Mesenchymal stem cell (in vitro differentiated cells and primary cell): ENCODE results near the gene PLA2G3.
A peak's percentile ranks its signal among the peaks of the same experiment; 100 is the strongest.
"Not testable (repeated sequence)": the region's sequence is repeated elsewhere in the genome, so short reads cannot be mapped to it uniquely, and the experiment has no call there.

Source experiments
- DNase-seq: peaks from one replicate; pipeline ENCODE4 v3.0.0-alpha.2; 2013
- H2AFZ ChIP-seq: one replicate; pipeline ENCODE4 v1.6.1; 2013; ENCODE audit warnings: low read depth, mild to moderate bottlenecking, control low read depth, inconsistent platforms, low read length, moderate library complexity
- H2AK5ac ChIP-seq: 2 replicates; pipeline ENCODE4 v1.6.1; 2013; ENCODE audit warnings: low read length, moderate library complexity, mild to moderate bottlenecking, inconsistent platforms; ENCODE audit not compliant: severe bottlenecking
- H2BK120ac ChIP-seq: one replicate; pipeline ENCODE4 v1.6.1; 2013; ENCODE audit warnings: low read depth, mild to moderate bottlenecking, inconsistent platforms, low read length, moderate library complexity
- H2BK12ac ChIP-seq, 2 experiments: one replicate each; pipeline ENCODE4 v1.6.1; 2013; ENCODE audit warnings: inconsistent platforms in 2 of 2, low read length in 2 of 2, mild to moderate bottlenecking in 2 of 2, moderate library complexity in 2 of 2, control low read depth in 1 of 2
- H2BK15ac ChIP-seq: one replicate; pipeline ENCODE4 v1.6.1; 2013; ENCODE audit warnings: mild to moderate bottlenecking, low read depth, inconsistent platforms; ENCODE audit not compliant: poor library complexity, severe bottlenecking
- H2BK5ac ChIP-seq: 2 replicates; pipeline ENCODE4 v1.6.1; 2013; ENCODE audit warnings: low read depth, mild to moderate bottlenecking, low read length, control low read depth, inconsistent platforms; ENCODE audit not compliant: poor library complexity, severe bottlenecking
- H3K14ac ChIP-seq, 2 experiments: one replicate each; pipeline ENCODE4 v1.6.1; 2013; ENCODE audit warnings: inconsistent platforms in 2 of 2, low read length in 2 of 2, control low read depth in 1 of 2, mild to moderate bottlenecking in 1 of 2, moderate library complexity in 1 of 2
- H3K18ac ChIP-seq, 2 experiments: one replicate each; pipeline ENCODE4 v1.6.1; 2013; ENCODE audit warnings: inconsistent platforms in 2 of 2, low read length in 2 of 2, control low read depth in 1 of 2, low read depth in 1 of 2, mild to moderate bottlenecking in 1 of 2
- H3K23ac ChIP-seq, 2 experiments: one replicate each; pipeline ENCODE4 v1.6.1; 2013; ENCODE audit warnings: inconsistent platforms in 2 of 2, low read length in 2 of 2, mild to moderate bottlenecking in 2 of 2, moderate library complexity in 2 of 2, control low read depth in 1 of 2
- H3K27ac ChIP-seq: 2 replicates; pipeline ENCODE4 v1.5.1; 2013; ENCODE audit warnings: mild to moderate bottlenecking, moderate library complexity, low read length, control low read depth, inconsistent platforms; ENCODE audit not compliant: poor library complexity, severe bottlenecking
- H3K27me3 ChIP-seq, 2 experiments: 2 replicates each; pipeline versions ENCODE4 v1.6.1 to v1.7.0; 2013; ENCODE audit warnings: low read length in 2 of 2, mild to moderate bottlenecking in 2 of 2, moderate library complexity in 2 of 2, control low read depth in 1 of 2, inconsistent platforms in 1 of 2; ENCODE audit not compliant: control insufficient read depth in 1 of 2, insufficient read depth in 1 of 2
- H3K36me3 ChIP-seq, 2 experiments: 2 replicates each; pipeline versions ENCODE4 v1.6.1 to v1.7.0; 2013; ENCODE audit warnings: low read length in 2 of 2, control low read depth in 1 of 2, inconsistent platforms in 1 of 2, low read depth in 1 of 2, mild to moderate bottlenecking in 1 of 2; ENCODE audit not compliant: insufficient read depth in 2 of 2, control insufficient read depth in 1 of 2
- H3K4ac ChIP-seq, 2 experiments: one replicate each; pipeline ENCODE4 v1.6.1; 2013; ENCODE audit warnings: inconsistent platforms in 2 of 2, low read length in 2 of 2, mild to moderate bottlenecking in 2 of 2, moderate library complexity in 2 of 2, control low read depth in 1 of 2, low read depth in 1 of 2
- H3K4me1 ChIP-seq: 2 replicates; pipeline ENCODE4 v1.6.1; 2013; ENCODE audit warnings: low read depth, low read length, control low read depth; ENCODE audit not compliant: control insufficient read depth, insufficient read depth
- H3K4me2 ChIP-seq: 2 replicates; pipeline ENCODE4 v1.6.1; 2013; ENCODE audit warnings: low read length, mild to moderate bottlenecking, inconsistent platforms; ENCODE audit not compliant: poor library complexity, severe bottlenecking
- H3K4me3 ChIP-seq, 2 experiments: 2 replicates each; pipeline versions ENCODE4 v1.5.1 to v1.7.0; 2013; ENCODE audit warnings: low read length in 2 of 2, mild to moderate bottlenecking in 2 of 2, control low read depth in 1 of 2, low read depth in 1 of 2; ENCODE audit not compliant: insufficient read depth in 1 of 2
- H3K79me1 ChIP-seq: replicated peaks from 2 replicates; pipeline ENCODE4 v1.6.1; 2013; ENCODE audit warnings: mild to moderate bottlenecking, control low read depth, low read length, inconsistent platforms; ENCODE audit not compliant: poor library complexity, severe bottlenecking
- H3K9ac ChIP-seq: 2 replicates; pipeline ENCODE4 v1.7.0; 2013; ENCODE audit warnings: mild to moderate bottlenecking, low read length, moderate library complexity
- H3K9me3 ChIP-seq: 2 replicates; pipeline ENCODE4 v1.7.0; 2013; ENCODE audit warnings: mild to moderate bottlenecking, low read length; ENCODE audit not compliant: control insufficient read depth
- H4K8ac ChIP-seq: one replicate; pipeline ENCODE4 v1.6.1; 2013; ENCODE audit warnings: inconsistent platforms, mild to moderate bottlenecking, low read length, moderate library complexity
- H4K91ac ChIP-seq: one replicate; pipeline ENCODE4 v1.6.1; 2013; ENCODE audit warnings: mild to moderate bottlenecking, low read length, inconsistent platforms
- WGBS: methylation state at CpG from one replicate; pipeline ENCODE4 v1.1.7; 2013; ENCODE audit warnings: mixed read lengths; 5-methylcytosine and 5-hydroxymethylcytosine counted together

PLA2G3 gene

DNA sequence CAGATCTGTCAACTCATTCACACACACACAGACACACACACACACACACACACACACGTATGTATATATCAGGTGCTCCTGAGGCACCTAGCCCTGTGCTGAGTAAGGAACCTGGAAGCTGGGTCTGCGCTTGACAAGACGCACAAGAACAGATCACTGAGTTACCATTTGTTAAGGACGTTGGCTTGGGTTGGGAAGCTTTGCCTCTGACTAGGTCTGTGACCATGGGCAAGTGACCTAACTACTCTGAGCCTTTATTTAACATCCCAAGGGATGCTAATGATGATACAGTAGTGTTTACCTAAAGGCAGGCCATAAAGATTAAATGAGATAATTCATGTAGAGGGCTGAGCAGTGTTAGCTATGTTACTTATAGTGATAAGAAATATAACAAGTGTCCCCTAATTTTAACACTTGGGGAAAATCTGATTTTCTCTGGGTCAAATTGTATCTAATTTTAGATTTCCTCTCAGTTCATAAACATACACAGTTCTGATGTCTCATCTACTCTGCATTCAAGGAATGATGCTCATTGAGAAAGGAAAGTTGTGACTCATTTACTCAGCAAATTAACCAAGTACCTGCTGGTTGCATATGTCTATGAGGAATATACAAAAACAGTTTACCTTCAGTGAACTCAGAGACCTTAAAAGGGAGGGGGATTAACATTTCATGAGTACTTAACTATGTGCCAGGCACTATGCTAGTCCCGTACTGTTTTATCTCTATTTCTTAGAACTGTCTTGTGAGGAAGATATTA, 33.3 kb upstream of the PLA2G3 start:
- no peak overlapping the region for H3K23ac ChIP-seq
- no peaks in the 10 kb centered on the region for H3K9me3 ChIP-seq
- H4K91ac ChIP-seq, result peak overlapping the region; percentile 25
- no peak overlapping the region for H2AFZ ChIP-seq
- H2BK12ac ChIP-seq, result peak overlapping the region in 1 of 2 experiments; percentile 80
- H3K4me2 ChIP-seq, result no peak overlapping the region
- WGBS, result 8% methylated on average over 4 of the region's 5 CpGs
- peak; percentile 94 for DNase-seq
- no peak overlapping the region for H2BK120ac ChIP-seq
- H3K27me3 ChIP-seq, result no peaks in the 10 kb centered on the region
- no peak overlapping the region for H3K14ac ChIP-seq
- H4K8ac ChIP-seq, result peak overlapping the region; percentile 52
- peak overlapping the region in 1 of 2 experiments; percentile 46 for H3K4me3 ChIP-seq
- peak overlapping the region in 1 of 2 experiments; percentile 58 for H3K18ac ChIP-seq
- peaks cover 3 to 8% of the 10 kb centered on the region in 2 experiments for H3K36me3 ChIP-seq
- peak overlapping the region; percentile 28 for H2AK5ac ChIP-seq
- peak overlapping the region; percentile 54 for H2BK5ac ChIP-seq
- no peak overlapping the region for H3K4ac ChIP-seq
- H3K4me1 ChIP-seq, result peaks cover 8% of the 10 kb centered on the region
- H3K27ac ChIP-seq, result peak overlapping the region; percentile 80
- peak overlapping the region; percentile 76 for H3K9ac ChIP-seq
- H2BK15ac ChIP-seq, result no peak overlapping the region
- peaks cover 6% of the 10 kb centered on the region for H3K79me1 ChIP-seq

DNA sequence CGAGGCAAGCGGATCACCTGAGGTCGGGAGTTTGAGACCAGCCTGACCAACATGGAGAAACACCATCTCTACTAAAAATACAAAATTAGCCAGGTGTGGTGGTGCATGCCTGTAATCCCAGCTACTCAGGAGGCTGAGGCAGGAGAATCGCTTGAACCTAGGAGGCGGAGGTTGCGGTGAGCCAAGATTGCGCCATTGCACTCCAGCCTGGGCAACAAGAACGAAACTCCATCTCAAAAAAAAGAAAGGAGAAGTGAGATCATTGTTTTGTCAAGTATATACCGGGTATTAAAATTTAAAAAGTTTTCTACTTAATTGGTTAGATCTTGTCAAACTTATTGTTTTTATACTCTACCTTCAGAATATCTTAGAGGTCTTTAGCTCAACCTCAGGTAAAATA, 31.4 kb upstream of the PLA2G3 start:
- peaks cover 3 to 20% of the 10 kb centered on the region in 2 experiments for H3K36me3 ChIP-seq
- H2AFZ ChIP-seq, H3K4me3 ChIP-seq, H3K4ac ChIP-seq, DNase-seq, H3K23ac ChIP-seq, H3K14ac ChIP-seq, H2BK15ac ChIP-seq, H3K4me1 ChIP-seq, H2AK5ac ChIP-seq, H4K91ac ChIP-seq, H3K79me1 ChIP-seq, H2BK12ac ChIP-seq, H3K27ac ChIP-seq, H3K27me3 ChIP-seq, H3K9me3 ChIP-seq, H3K18ac ChIP-seq, H2BK5ac ChIP-seq, H3K4me2 ChIP-seq, H2BK120ac ChIP-seq, H4K8ac ChIP-seq, H3K9ac ChIP-seq: not testable (repeated sequence)
- WGBS, result 100% methylated on average over 1 of the region's 9 CpGs

DNA sequence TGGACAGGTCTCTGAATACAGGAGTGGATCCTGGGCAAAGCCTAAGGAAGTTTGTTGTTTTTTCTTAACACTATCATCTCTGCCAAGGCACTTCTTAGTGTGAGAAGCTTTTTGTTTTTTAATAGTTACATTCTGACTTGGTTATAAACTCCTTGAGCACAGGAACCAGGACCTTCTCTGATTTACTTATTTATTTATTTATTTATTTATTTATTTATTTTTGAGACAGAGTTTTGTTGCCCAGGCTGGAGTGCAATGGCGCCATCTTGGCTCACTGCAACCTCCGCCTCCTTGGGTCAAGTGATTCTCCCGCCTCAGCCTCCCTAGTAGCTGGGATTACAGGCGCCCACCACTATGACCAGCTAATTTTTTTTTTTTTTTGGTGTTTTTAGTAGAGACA, 30.7 kb upstream of the PLA2G3 start:
- Histone ChIP-seq H3K27ac (no peak overlapping the region), H2AFZ (no peak overlapping the region), H2BK12ac (no peak overlapping the region), H3K14ac (no peak overlapping the region), H3K4me2 (no peak overlapping the region), H2AK5ac (no peak overlapping the region), H3K9ac (no peak overlapping the region), H2BK5ac (no peak overlapping the region), H3K4ac (no peak overlapping the region), H3K4me3 (no peak overlapping the region), H4K91ac (no peak overlapping the region), H3K27me3 (no peaks in the 10 kb centered on the region), H2BK15ac (no peak overlapping the region), H2BK120ac (no peak overlapping the region), H3K36me3 (peaks cover 0 to 23% of the 10 kb centered on the region in 2 experiments), H3K9me3 (no peaks in the 10 kb centered on the region), H3K4me1 (peaks cover 4% of the 10 kb centered on the region), H3K23ac (no peak overlapping the region), H3K18ac (no peak overlapping the region), H3K79me1 (peaks cover 7% of the 10 kb centered on the region), H4K8ac (no peak overlapping the region)
- DNase-seq, result no peak
- 98% methylated on average over 4 of the region's 4 CpGs for WGBS

DNA sequence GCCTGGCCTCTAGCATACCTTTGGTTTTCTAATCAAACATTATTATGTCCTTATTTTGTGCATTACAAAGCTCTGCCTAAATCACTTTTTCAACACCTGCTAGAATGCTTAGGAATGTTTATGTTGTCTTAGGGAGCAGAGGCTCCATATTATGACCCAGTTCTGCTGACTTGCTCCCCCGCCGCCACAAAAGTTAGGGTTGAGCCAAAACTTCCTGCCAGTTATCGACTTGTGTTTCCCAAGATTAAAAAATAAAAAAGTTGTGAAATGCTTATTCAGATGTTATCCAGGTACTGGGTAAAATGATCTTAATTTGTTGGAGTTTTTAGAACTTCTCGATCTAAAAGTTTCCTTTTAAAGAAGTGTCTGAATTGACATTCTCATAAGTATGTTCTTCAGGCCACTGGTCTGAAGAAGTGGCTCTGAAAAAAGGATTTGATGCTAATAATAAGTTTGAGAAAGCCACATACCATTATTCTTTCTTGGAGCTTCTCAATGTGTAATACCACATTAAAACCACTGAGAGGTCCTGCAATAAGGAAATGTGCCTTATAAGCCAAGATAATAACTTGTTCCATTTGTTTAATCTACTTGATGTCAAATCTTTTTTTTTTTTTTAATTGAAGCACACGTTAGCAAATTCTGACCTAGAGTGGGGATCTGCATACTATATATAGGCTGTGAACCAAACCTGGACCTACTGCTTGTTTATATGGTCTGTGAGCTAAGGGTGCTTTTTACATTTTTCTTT, 21.9 kb upstream of the PLA2G3 start:
- H4K91ac ChIP-seq, result no peak overlapping the region
- DNase-seq, result peak; percentile 27
- no peak overlapping the region for H3K14ac ChIP-seq
- peaks cover 4% of the 10 kb centered on the region for H3K79me1 ChIP-seq
- no peak overlapping the region for H3K27ac ChIP-seq
- H3K9ac ChIP-seq, result peak overlapping the region; percentile 98
- peak overlapping the region in 1 of 2 experiments; percentile 99 for H3K4me3 ChIP-seq
- no peak overlapping the region for H2AFZ ChIP-seq
- H3K9me3 ChIP-seq, result no peaks in the 10 kb centered on the region
- H2AK5ac ChIP-seq, result no peak overlapping the region
- H3K36me3 ChIP-seq, result peaks cover 9 to 28% of the 10 kb centered on the region in 2 experiments
- no peak overlapping the region for H3K4ac ChIP-seq
- no peak overlapping the region for H2BK5ac ChIP-seq
- peak overlapping the region; percentile 43 for H3K4me2 ChIP-seq
- no peak overlapping the region for H2BK15ac ChIP-seq
- H3K23ac ChIP-seq, result no peak overlapping the region
- no peak overlapping the region for H3K18ac ChIP-seq
- H2BK120ac ChIP-seq, result no peak overlapping the region
- peaks cover 7% of the 10 kb centered on the region for H3K4me1 ChIP-seq
- H4K8ac ChIP-seq, result no peak overlapping the region
- H3K27me3 ChIP-seq, result no peaks in the 10 kb centered on the region
- 97% methylated on average over 4 of the region's 5 CpGs for WGBS
- H2BK12ac ChIP-seq, result no peak overlapping the region
